Putamen (tissue), 1 donor: ENCODE results near the gene SGK2.

ENCODE experiments used
- DNase-seq: peaks from one replicate; pipeline ENCODE4 v3.0.0-alpha.2; 2016; ENCODE audit warnings: low spot score

SGK2 gene

GRCh38 chr20:43536041-43536816 lies 22.6 kb upstream of the SGK2 start:
- no peak for DNase-seq

DNA sequence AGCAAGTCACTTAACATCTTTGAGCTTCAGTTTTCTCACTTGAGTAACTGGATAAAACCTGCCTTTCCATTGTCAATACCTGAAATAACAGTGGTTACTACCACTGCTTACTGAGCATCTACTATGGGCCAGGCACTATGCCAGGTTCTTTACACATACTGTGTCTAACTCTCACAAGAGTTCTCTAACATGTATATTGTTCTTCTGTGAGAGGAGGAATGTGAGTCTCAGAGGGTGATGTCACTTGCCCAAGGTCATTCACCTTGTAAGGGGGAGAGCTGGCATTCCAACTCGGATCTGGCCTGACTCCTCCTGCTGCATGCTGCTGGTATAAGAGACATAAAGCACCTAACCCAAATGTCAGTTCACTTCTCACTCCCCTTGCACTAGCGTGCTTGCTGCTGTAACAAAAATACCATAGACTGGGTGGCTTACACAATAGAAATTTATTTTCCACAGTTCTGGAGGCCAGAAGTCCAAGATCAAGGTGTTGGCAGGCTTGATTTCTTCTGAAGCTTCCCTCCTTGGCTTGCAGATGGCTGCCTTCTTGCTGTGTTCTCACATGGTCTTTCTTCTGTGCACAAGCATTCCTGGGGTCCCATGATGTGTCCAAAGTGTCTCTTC lies 21.9 kb upstream of the SGK2 start:
- no peak for DNase-seq

- DNase-seq, result peak; percentile 47
Measured at GRCh38 chr20:43537921-43538877, 20.6 kb upstream of the SGK2 start.

- no peak for DNase-seq
Measured at GRCh38 chr20:43538878-43539700, 19.7 kb upstream of the SGK2 start.

- DNase-seq, result no peak
Measured at GRCh38 chr20:43539975-43540672, 18.7 kb upstream of the SGK2 start.

DNA sequence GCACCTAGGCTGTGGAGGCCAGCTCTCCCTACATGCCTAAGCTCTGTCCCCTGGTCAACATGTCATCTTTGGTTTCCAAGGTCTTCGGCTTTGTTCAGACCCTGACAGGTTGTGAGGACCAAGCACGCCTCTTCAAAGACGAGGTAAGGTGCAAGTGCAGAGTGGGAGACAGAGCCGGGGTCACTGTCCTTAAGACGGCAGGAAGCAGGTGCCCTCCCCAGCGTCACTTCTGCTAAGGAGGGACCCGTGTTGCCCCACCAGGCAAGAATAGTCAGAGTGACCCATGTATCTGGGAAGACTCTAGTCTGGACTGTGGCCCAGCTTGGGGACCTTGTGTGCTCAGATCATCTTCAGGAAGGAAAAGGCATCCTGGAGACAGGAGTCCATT lies 18.2 kb upstream of the SGK2 start:
- no peak for DNase-seq

DNA sequence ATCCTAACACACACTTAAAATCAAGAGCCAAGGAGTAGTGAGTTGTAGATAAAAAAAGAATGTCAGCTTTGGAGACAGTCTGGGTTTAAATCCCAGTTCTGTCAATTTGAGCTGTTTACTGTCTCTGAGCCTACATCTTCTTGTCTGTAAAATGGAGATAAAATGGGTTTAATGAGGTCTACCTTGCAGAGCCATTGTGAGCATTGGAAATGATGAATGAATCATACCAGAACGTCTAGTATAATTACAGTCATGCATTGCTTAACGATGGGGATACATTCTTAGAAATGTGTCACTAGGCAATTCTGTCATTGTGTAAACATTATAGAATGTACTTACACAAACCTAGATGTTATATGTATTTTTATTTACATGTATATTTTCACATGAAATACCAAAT lies 17.6 kb upstream of the SGK2 start:
- no peak for DNase-seq

DNA sequence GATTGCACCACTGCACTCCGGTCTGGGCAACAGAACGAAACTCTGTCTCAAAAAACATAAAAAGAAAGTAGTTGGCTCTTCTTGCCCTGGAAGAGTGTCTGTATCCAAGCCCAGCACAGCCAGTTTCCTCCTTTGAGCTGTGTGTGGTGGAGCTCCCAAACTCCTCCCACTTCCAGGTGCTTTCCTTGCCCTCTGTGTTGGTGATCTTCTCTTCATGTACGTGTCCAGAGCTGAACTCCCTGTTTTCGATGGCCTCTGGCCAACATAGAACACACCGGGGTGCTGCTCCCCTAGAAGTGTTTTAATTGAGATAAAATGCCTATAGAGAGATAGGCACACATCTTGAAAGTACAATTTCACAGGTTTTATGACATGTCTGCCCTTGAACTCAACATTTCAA lies 16.7 kb upstream of the SGK2 start:
- no peak for DNase-seq

- DNase-seq, result no peak
Measured at GRCh38 chr20:43542674-43543073, 16.2 kb upstream of the SGK2 start.

DNA sequence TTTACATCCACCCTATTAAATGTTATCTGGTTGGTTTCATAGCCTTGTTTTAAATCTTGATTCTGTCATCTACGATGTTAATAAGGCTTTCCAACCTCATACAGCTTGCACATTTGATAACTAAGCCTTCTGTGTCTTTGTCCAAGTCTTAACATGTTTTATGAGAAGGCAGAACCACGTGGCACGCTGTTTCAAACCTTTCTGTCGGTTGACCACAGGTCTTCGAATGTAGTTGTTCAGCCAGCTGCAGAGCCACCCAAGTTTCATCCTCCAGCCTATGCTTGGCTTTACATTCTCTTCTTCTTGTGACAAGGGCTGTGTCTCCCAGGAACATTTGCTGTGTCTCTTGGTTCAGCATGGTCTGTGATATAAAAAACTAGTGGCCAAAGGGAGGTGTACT lies 15.7 kb upstream of the SGK2 start:
- DNase-seq, result no peak

DNA sequence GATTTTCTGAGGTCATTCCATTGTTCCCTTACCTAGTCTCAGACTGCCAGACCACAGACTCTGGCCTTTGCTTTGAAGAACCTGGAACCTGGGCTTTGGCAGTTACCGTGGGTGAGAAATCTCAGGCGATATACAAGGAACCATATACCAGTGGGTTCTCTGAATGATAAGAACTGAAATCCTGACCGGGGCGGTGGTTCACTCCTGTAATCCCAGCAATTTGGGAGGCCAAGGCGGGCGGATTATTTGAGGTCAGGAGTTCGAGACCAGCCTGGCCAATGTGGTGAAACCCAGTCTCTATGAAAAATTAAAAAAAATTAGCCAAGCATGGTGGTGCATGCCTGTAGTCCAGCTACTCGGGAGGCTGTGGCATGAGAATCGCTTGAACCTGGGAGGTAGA lies 14.3 kb upstream of the SGK2 start:
- no peak for DNase-seq

GRCh38 chr20:43545837-43546578 lies 12.8 kb upstream of the SGK2 start:
- DNase-seq, result no peak

- no peak for DNase-seq
Measured at GRCh38 chr20:43548273-43548880, 10.4 kb upstream of the SGK2 start.

GRCh38 chr20:43549416-43550065 lies 9.3 kb upstream of the SGK2 start:
- no peak for DNase-seq

GRCh38 chr20:43550456-43550855 lies 8.4 kb upstream of the SGK2 start:
- DNase-seq, result no peak

DNA sequence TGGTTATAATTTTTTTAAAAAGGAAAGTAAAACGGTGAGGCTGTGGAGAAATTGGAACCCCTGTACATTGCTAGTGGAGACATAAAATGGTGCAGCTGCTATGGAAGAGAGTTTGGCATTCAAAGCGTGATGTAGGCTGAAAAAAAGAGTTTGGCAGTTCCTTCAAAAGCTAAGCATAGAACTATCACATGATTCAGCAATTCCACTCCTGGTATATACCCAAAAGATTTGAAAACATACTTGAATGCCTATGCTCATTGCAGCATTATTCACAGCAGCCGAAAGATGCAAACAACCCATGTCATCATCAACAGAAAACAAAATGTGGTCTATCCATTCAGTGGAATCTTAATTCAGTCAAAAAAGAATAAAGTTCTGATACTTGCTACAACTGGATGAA lies 4.5 kb upstream of the SGK2 start:
- DNase-seq, result no peak

DNA sequence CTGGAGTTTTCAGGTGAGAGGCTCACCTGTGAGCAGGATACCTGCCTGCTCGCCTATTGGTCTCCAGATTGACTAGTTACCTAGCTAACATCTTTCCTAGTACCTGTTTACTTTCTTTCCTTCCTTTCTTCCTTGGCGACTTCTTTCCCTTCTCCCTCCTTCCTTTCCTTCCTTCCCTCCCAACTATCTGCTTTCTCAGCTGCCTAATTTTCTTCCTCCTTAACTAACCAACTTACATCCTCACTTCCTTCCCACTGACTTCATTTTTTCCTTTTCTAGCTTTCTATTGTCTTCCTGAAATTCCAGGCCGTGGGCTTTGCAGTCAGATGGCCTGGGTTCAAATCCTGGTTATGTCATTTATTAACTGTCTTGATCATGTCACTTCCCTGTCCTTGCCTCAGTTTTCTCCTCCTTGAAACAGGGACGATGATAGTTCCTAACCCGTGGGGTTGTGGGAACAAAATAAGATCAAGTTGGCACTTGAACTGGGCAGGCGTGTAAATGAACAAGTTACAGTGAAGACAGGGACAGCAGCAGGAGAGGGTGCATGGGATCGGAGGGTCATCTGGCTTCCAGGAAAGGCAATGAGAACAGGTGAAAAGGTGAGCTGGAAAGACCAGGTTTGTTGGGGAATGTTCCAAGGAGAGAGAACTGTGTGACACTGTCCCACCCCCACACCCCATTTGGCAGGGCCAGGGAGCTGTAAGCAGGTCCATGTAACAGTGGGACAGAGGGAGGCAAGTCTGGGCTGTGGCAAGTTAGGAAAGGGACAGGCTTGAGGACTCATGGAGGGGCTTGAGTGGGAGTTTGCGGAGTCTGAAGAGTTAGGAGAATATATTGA lies 540 bp downstream of the SGK2 start:
- no peak for DNase-seq

- DNase-seq, result no peak
Measured at GRCh38 chr20:43560974-43561373, 2.1 kb downstream of the SGK2 start.

DNA sequence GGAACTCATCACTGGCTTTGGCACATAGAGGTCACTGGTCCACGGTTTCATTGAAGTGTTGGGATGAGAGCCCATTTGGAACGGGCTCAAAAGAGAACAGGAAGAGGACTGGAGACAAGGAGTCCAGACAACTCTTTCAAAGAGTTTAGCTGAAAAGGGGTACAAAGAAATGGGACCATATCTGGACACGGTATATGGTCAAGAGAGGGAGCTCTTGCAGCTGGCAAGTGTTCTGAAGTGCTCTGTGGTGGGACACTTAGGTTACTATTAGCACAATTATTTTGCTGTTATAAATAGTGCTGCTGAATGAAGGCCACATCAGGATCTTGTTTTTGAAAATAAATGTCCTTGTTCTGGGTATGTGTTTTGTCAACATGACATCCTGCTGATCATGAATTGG lies 4.6 kb downstream of the SGK2 start:
- DNase-seq, result no peak
